Central memory CD8-positive, alpha-beta T cell (primary cell): ENCODE results near the gene GPC5.
"Not testable (repeated sequence)": the region's sequence is repeated elsewhere in the genome, so short reads cannot be mapped to it uniquely, and the experiment has no call there.

ENCODE experiments used
- ATAC-seq: fragments of 150-1000 bp; cut with Tn5 transposase; replicated peaks from 2 replicates; pipeline ENCODE4 v1.10.0; 2022; ENCODE audit warnings: mild to moderate bottlenecking, moderate FRiP score, moderate number of reproducible peaks; ENCODE audit not compliant: poor library complexity, severe bottlenecking; ENCODE audit errors: extremely low read depth
- DNase-seq, 2 donors: peaks; one replicate each; pipeline ENCODE4 v3.0.0; 2021; ENCODE audit warnings: low spot score in 2 of 2
- H3K27ac Mint-ChIP-seq: one replicate; pipeline ENCODE4 v1.8.0; 2022; ENCODE audit warnings: low read depth, mild to moderate bottlenecking, moderate library complexity, mixed read lengths
- H3K27me3 Mint-ChIP-seq: one replicate; pipeline ENCODE4 v1.8.0; 2022; ENCODE audit warnings: mixed read lengths
- H3K36me3 Mint-ChIP-seq: one replicate; pipeline ENCODE4 v1.8.0; 2022; ENCODE audit warnings: mild to moderate bottlenecking, moderate library complexity, mixed read lengths; ENCODE audit not compliant: insufficient read depth
- H3K4me1 Mint-ChIP-seq: one replicate; pipeline ENCODE4 v1.8.0; 2022; ENCODE audit warnings: mixed read lengths
- H3K4me3 Mint-ChIP-seq: one replicate; pipeline ENCODE4 v1.8.0; 2022; ENCODE audit warnings: mild to moderate bottlenecking, moderate library complexity, mixed read lengths
- H3K9me3 Mint-ChIP-seq: one replicate; pipeline ENCODE4 v1.8.0; 2022; ENCODE audit warnings: mixed read lengths

The GPC5 gene

DNA sequence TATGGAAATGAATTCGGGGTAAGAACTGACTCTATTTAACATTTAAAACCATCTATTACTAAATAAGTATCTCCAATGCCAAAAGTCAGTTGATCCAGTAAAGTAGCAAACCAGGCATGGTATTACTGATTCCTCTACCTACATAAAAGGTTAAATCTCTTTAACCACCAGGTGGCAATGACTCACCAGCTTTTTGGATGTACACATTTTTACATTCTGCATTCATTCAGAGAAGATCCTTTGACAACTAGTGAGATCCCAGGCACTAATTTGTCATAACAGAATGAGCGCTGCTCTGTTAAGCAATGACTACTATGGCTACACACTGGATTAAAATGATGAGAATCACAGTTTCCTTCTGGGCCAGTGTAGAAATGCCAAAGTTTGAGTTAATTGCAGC, 1498.4 kb downstream of the GPC5 start:
- ATAC-seq (no peak), DNase-seq (no peak)
- no peak overlapping the region for H3K4me3 Mint-ChIP-seq

DNA sequence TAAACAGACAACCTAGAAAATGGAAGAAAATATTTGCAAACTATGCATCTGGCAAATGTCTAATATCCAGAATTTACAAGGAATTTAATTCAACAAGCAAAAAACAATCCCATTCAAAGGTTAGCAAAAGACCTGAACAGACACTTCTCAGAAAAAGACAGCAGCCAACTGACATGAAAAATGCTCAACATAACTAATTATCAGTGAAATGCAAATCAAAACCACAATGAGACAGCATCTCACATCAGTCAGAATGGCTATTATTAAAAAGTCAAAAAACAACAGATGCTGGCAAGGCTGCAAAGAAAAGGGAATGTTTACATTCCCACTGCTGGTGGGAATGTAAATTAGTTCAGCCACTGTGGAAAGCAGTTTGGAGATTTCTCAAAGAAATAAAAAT, 1500.5 kb downstream of the GPC5 start:
- not testable (repeated sequence) for H3K27ac Mint-ChIP-seq, H3K4me3 Mint-ChIP-seq, H3K9me3 Mint-ChIP-seq, ATAC-seq, H3K4me1 Mint-ChIP-seq, H3K36me3 Mint-ChIP-seq, DNase-seq, H3K27me3 Mint-ChIP-seq

More for the DNA sequence above, 1498.4 kb downstream of the GPC5 start:
- H3K9me3 Mint-ChIP-seq: peaks cover 6% of the 10 kb centered on the region
- H3K27me3 Mint-ChIP-seq: no peaks in the 10 kb centered on the region
- no peaks in the 10 kb centered on the region for H3K36me3 Mint-ChIP-seq
- no peak overlapping the region for H3K27ac Mint-ChIP-seq
- H3K4me1 Mint-ChIP-seq: no peaks in the 10 kb centered on the region

DNA sequence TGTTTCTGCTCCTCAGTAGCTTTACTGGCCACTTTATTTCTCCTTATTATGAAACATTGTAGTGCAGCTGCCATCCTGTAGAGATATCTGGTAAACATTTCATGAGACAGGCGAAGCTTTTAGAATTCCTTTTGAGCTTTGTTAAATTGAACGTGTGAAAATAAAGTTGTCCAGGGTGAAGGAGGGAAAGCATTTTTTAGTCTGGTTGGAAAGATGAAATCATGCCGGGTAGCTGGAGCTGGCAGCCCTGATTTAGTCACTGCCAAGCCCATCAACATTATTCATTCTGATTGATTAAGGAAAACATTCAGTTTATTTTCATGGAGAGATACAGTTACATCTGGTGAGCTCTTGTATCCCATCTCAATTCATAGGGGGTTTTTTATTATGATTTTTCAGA, 1502.0 kb downstream of the GPC5 start:
- no peak overlapping the region for H3K4me3 Mint-ChIP-seq

DNA sequence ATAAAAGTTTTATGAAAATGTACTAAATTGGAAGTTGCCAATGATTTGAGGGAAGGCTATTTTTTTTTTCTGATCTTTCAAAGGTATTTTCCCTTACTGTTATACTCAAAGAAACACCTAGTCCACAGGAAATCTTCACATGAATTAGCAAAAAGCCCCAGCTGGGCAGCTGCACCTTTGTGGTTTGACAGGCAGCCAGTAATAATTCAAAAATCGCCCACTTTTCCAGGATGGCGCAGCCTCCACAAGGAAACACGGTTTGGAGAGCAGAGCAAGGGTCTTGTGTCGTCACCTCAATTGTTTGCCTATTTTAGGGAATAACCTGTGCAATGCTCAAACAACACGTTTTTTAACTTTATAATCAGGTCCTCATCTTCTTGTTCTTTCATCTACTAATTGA, 1503.3 kb downstream of the GPC5 start:
- no peak overlapping the region for H3K27ac Mint-ChIP-seq
- peaks cover 17% of the 10 kb centered on the region for H3K9me3 Mint-ChIP-seq
- H3K4me1 Mint-ChIP-seq: no peaks in the 10 kb centered on the region
- ATAC-seq: no peak
- no peaks in the 10 kb centered on the region for H3K36me3 Mint-ChIP-seq
- H3K4me3 Mint-ChIP-seq: no peak overlapping the region
- DNase-seq: no peak
- H3K27me3 Mint-ChIP-seq: no peaks in the 10 kb centered on the region

More for the DNA sequence above, 1502.0 kb downstream of the GPC5 start:
- H3K4me1 Mint-ChIP-seq: no peaks in the 10 kb centered on the region
- no peaks in the 10 kb centered on the region for H3K27me3 Mint-ChIP-seq
- DNase-seq (no peak), ATAC-seq (no peak)
- no peaks in the 10 kb centered on the region for H3K36me3 Mint-ChIP-seq
- H3K27ac Mint-ChIP-seq: no peak overlapping the region
- peaks cover 7% of the 10 kb centered on the region for H3K9me3 Mint-ChIP-seq

DNA sequence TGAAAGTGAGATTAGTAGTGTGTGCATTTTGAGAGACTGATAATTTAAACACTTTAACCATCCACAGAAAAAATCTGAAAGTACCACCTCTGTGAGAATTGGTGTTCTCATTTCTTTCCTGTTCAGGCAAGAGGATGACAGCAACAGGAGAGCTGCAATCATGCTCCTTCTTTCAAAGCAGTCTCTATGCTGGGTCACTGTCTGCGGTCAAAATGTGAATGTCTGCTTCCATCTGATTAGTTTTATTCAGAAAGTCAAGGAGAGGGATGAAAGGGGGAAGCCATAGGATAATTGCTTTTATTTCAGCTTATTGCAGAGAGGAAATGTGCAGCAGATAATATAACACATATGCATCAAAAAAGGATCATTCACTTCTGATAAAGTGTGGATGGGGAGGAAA, 1514.2 kb downstream of the GPC5 start:
- ATAC-seq (no peak), DNase-seq (no peak)
- no peaks in the 10 kb centered on the region for H3K27me3 Mint-ChIP-seq
- H3K36me3 Mint-ChIP-seq: no peaks in the 10 kb centered on the region
- H3K27ac Mint-ChIP-seq: no peak overlapping the region
- no peaks in the 10 kb centered on the region for H3K9me3 Mint-ChIP-seq
- H3K4me1 Mint-ChIP-seq: no peaks in the 10 kb centered on the region
- no peak overlapping the region for H3K4me3 Mint-ChIP-seq

DNA sequence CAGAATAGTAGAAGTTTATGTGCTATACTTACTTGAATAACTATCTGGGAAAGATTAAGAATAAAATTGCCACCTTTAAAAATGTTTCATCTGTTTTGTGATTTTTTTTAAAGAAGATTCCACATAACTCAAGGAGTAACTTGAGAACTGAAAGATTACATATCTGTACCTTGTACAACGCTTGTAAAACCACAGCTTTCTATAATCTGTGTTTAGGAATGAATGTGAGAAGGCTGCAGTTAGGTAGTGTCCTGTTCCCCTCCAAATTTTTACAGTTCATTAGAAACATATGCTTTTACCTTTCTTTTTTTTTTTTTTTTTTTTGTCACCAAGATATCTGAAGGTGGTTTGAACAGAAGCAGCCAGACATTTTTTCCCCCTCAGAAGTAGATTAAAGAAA, 1515.4 kb downstream of the GPC5 start:
- Mint-ChIP-seq H3K4me1 (no peaks in the 10 kb centered on the region), H3K27me3 (no peaks in the 10 kb centered on the region), H3K9me3 (peaks cover 7% of the 10 kb centered on the region), H3K27ac (no peak overlapping the region), H3K4me3 (no peak overlapping the region), H3K36me3 (no peaks in the 10 kb centered on the region)
- ATAC-seq (no peak), DNase-seq (no peak)
